PFSK-1 (cell line): Measurements from ENCODE around the gene DIAPH3.

Experiments used
- FOXP2 ChIP-seq: optimal IDR thresholded peaks from 2 replicates; pipeline ENCODE3; 2011; ENCODE audit warnings: borderline replicate concordance, control low read depth, inconsistent platforms; ENCODE audit not compliant: insufficient read depth; ENCODE audit errors: extremely low read length, extremely low read depth
- POLR2AphosphoS5 ChIP-seq: IDR thresholded peaks from 2 replicates; pipeline ENCODE4 v1.6.1; 2012; ENCODE audit warnings: low read depth, mild to moderate bottlenecking, control low read depth, low read length, moderate library complexity
- REST ChIP-seq, 2 experiments: IDR thresholded peaks; 2 replicates each; pipeline versions ENCODE4 v1.6.1 to v1.8.0; 2011 to 2012; ENCODE audit warnings: low read depth in 2 of 2, low read length in 2 of 2, control low read depth in 1 of 2, inconsistent platforms in 1 of 2, mild to moderate bottlenecking in 1 of 2, moderate library complexity in 1 of 2; ENCODE audit not compliant: insufficient read depth in 1 of 2
- SIN3A ChIP-seq: IDR thresholded peaks from 2 replicates; pipeline ENCODE4 v1.6.1; 2012; ENCODE audit warnings: mild to moderate bottlenecking, low read length, moderate library complexity, borderline replicate concordance; ENCODE audit not compliant: insufficient read depth
- TAF1 ChIP-seq: IDR thresholded peaks from 2 replicates; pipeline ENCODE4 v1.6.1; 2012; ENCODE audit warnings: low read length, control low read depth, borderline replicate concordance; ENCODE audit not compliant: insufficient read depth

GRCh38 chr13:60152904-60153303 lies 10.8 kb downstream of the DIAPH3 start:
- TF ChIP-seq POLR2AphosphoS5 = no peak
- TF ChIP-seq TAF1 = no peak
- TF ChIP-seq REST (IDR thresholded peaks at IDR 0.05; ENCODE audit: insufficient read depth in 1 of 2, low read depth in 2 of 2, low read length in 2 of 2) = no peak
- no peak for TF ChIP-seq SIN3A
- TF ChIP-seq FOXP2 = no peak
